BE2C (cell line): Measurements from ENCODE around the gene MUC5AC.

Experiments
- DNase-seq: peaks from one replicate; pipeline ENCODE4 v3.0.0-alpha.2; 2020
- H3K27me3 ChIP-seq: fragments of 250-450 bp; sonication (Bioruptor Pico); 2 replicates; pipeline ENCODE4 v1.5.1; 2020; ENCODE audit warnings: mild to moderate bottlenecking
- H3K36me3 ChIP-seq: fragments of 250-450 bp; sonication (Bioruptor Pico); 2 replicates; pipeline ENCODE4 v1.5.1; 2020; ENCODE audit warnings: mild to moderate bottlenecking
- H3K4me1 ChIP-seq: fragments of 250-450 bp; sonication (Bioruptor Pico); 2 replicates; pipeline ENCODE4 v1.5.1; 2020
- H3K4me3 ChIP-seq: 2 replicates; pipeline ENCODE4 v1.5.1; 2011; ENCODE audit warnings: low read depth, low read length
- H3K9me3 ChIP-seq: fragments of 250-450 bp; sonication (Bioruptor Pico); 2 replicates; pipeline ENCODE4 v1.5.1; 2020
- CTCF ChIP-seq: IDR thresholded peaks from 2 replicates; pipeline ENCODE4 v1.5.1; 2012; ENCODE audit warnings: mild to moderate bottlenecking, low read depth, low read length

Gene MUC5AC

GRCh38 chr11:1165256-1166041, 7.7 kb downstream of the MUC5AC start:
- DNase-seq, result no peak
- Histone ChIP-seq H3K4me1 (no peaks in the 10 kb centered on the region), H3K4me3 (no peak overlapping the region), H3K27me3 (no peaks in the 10 kb centered on the region), H3K9me3 (no peaks in the 10 kb centered on the region), H3K36me3 (no peaks in the 10 kb centered on the region)
- TF ChIP-seq CTCF, result no peak

- Histone ChIP-seq H3K36me3 (no peaks in the 10 kb centered on the region), H3K4me1 (no peaks in the 10 kb centered on the region), H3K4me3 (no peak overlapping the region), H3K9me3 (no peaks in the 10 kb centered on the region), H3K27me3 (no peaks in the 10 kb centered on the region)
- DNase-seq, result no peak
- no peak for TF ChIP-seq CTCF
These were observed 9.5 kb downstream of the MUC5AC start for GRCh38 chr11:1167256-1167655.

GRCh38 chr11:1167751-1168231, 10.0 kb downstream of the MUC5AC start:
- Histone ChIP-seq H3K9me3 (no peaks in the 10 kb centered on the region), H3K4me1 (no peaks in the 10 kb centered on the region), H3K4me3 (no peak overlapping the region), H3K27me3 (no peaks in the 10 kb centered on the region), H3K36me3 (no peaks in the 10 kb centered on the region)
- no peak for DNase-seq
- no peak for TF ChIP-seq CTCF

GRCh38 chr11:1168256-1168655, 10.5 kb downstream of the MUC5AC start:
- Histone ChIP-seq H3K4me1 (no peaks in the 10 kb centered on the region), H3K4me3 (no peak overlapping the region), H3K36me3 (no peaks in the 10 kb centered on the region), H3K27me3 (no peaks in the 10 kb centered on the region), H3K9me3 (no peaks in the 10 kb centered on the region)
- no peak for TF ChIP-seq CTCF
- DNase-seq, result no peak

GRCh38 chr11:1168721-1169161, 11.0 kb downstream of the MUC5AC start:
- no peaks in the 10 kb centered on the region for H3K4me1 ChIP-seq
- no peaks in the 10 kb centered on the region for H3K27me3 ChIP-seq
- H3K9me3 ChIP-seq, result no peaks in the 10 kb centered on the region
- no peak for TF ChIP-seq CTCF
- H3K4me3 ChIP-seq, result no peak overlapping the region
- no peaks in the 10 kb centered on the region for H3K36me3 ChIP-seq
- no peak for DNase-seq

GRCh38 chr11:1171223-1171984, 13.7 kb downstream of the MUC5AC start:
- TF ChIP-seq CTCF, result no peak
- DNase-seq, result no peak

More at GRCh38 chr11:1171223-1171984, 13.7 kb downstream of the MUC5AC start:
- Histone ChIP-seq H3K9me3 (no peaks in the 10 kb centered on the region), H3K4me1 (no peaks in the 10 kb centered on the region), H3K27me3 (no peaks in the 10 kb centered on the region), H3K4me3 (no peak overlapping the region), H3K36me3 (no peaks in the 10 kb centered on the region)
